COLO668 (cell line): Measurements from ENCODE around the gene BEST3.
"Not testable (repeated sequence)": the region's sequence is repeated elsewhere in the genome, so short reads cannot be mapped to it uniquely, and the experiment has no call there.

Experiments used
- DNase-seq: peaks from one replicate; lab custom pipeline; 2025; ENCODE audit not compliant: unreplicated experiment; lab: John Stamatoyannopoulos, UW

Gene BEST3

DNA sequence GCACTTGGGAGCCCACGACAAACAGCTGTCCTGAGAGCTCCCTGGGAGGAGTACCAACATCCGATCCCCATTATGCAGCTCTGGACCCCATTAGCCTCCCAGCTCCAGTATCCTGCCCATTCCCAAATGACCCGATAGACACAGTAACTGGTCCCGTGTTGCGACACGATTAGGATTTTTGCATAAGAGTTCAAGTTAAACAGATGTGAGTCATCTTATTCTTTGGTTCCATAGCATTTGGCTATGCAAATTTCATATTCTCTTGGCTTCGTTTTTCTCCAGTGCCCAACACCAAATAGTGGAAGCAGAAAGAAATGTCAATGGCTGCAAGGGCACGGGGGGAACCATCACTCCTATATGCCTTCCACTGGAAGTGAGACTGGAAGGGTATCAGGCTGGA, 45.4 kb downstream of the BEST3 start:
- no peak for DNase-seq

GRCh38 chr12:69651922-69652321, 47.2 kb downstream of the BEST3 start:
- no peak for DNase-seq

GRCh38 chr12:69649529-69649928, 49.6 kb downstream of the BEST3 start:
- DNase-seq, result no peak

DNA sequence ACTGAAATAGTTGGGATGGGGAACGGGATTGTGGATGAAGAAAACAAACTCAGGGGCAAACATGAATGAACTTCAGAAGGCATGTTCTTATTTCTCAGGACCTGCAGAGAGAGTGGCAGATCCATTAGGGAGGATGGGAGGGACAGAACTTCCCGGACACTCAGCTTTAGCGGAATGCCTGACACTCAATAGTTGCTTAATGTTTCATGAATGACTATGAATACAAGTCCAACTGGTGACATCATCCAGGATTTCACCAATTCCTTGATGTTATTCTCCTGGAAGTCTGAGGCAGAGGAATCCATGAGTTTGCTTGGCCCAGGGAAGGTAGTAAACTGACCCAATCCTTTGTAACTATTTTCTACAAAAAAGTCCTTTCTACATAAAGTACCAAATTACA, 50.6 kb downstream of the BEST3 start:
- DNase-seq, result no peak

DNA sequence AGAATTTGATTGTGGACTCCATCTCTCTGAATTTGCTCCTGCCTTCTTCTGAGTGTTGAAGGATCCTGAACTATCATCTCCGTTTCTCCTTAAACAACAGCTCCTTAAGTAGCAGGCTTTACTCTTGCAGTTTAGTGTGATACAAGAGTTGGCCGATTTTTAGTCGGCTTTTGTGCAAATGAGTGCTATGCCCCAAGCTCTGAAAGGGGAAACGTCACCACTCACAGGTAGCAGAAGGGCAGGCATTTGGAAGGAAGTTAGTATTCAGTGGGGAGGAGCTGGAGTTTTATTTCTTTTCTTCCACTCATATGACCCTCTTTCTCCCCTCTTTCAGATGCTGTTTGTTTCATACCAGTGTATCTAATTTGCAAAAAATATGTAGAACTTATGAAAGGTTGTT, 51.9 kb downstream of the BEST3 start:
- DNase-seq, result no peak

- no peak for DNase-seq
These were observed 54.1 kb downstream of the BEST3 start for GRCh38 chr12:69645031-69645430.

- no peak for DNase-seq
These were observed 54.6 kb downstream of the BEST3 start for GRCh38 chr12:69644511-69644910.

DNA sequence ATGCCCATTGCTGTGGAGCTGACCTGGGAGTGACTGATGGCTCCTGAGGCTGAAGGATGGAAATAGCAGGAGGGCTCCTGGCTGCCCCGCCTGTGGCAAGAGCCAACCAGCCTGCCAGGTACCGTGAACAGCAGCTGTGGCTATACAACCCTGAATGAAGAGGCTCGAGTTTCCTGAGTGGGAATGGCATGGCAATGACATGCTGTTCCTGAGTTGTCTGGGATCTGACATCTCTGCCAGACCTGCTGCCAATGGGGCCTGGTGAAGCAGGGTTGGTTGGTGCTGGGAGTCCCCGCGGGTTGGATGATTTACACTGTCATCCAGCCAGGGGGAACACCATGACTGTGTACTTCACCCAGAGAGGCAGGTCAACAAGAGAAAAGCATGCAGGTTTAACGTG, 56.6 kb downstream of the BEST3 start:
- no peak for DNase-seq

DNA sequence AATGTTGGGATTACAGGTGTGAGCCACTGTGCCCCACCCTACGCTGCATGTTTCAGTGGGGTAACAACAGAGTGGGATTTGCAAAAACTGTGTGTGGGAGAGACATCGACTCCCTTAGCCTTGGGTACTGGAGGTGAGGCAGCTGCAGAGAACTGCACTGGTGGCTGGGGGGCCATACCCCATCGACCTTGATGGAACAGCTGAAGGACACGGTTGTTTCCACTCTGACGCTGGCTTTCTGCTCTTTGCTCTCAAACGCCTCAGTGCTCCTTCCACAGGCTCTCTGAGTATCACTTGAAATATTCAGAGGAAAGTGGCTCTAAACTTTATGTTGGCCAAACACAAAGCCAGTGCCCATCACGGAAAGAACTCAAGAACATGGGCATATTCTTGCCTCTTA, 57.6 kb downstream of the BEST3 start:
- no peak for DNase-seq

DNA sequence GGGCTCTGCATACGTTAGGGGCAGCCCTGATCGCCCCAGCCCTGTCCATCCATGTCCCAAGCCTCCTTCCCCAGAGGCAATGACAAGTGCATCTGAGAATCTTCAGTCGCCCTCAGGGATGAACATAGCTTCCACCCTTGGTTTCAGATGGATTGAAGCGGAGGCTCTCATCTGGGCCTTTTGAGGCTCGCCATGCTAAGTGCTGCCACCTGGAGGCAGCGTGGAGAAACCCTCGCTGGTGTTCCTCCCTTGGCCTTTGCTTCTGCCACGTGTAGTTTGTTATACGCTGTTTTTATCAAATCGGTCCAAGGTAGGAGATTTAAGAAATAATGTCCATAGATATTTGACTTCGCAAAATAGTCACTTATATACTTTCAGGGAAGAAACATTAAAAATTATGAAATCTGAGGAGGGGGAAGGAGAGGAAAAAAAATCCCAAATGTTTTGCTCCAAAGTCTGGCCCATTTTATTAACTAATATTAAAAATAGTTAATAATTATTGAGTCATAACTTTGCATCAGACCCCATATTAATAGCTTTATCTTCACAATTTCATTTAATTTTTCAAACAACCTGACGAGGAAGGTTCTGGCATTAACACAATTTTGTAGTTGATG, 59.6 kb downstream of the BEST3 start:
- DNase-seq, result peak; percentile 73

DNA sequence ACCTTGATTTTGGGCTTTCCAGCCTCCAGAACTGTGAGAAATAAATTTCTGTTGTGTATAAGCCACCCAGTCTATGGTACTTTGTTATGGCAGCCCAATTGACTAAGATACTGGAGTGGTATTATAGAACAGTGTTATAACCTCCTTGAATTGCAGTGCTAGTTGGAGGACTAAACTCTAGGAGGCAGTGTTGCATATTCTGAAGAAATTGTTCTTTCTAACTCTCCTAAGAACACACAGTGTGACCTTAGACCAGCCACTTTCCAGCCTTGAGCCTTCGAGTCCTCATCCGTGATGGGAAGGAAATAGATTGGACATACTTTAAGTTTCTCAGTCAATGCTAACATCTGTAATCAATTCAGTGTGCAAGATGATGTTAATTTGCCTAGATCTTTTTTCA, 66.0 kb downstream of the BEST3 start:
- DNase-seq, result no peak

GRCh38 chr12:69630191-69630590, 68.9 kb downstream of the BEST3 start:
- DNase-seq, result no peak

GRCh38 chr12:69627501-69627900, 71.6 kb downstream of the BEST3 start:
- DNase-seq, result no peak

GRCh38 chr12:69623970-69624369, 75.1 kb downstream of the BEST3 start:
- DNase-seq, result no peak

GRCh38 chr12:69621551-69621950, 77.6 kb downstream of the BEST3 start:
- no peak for DNase-seq

DNA sequence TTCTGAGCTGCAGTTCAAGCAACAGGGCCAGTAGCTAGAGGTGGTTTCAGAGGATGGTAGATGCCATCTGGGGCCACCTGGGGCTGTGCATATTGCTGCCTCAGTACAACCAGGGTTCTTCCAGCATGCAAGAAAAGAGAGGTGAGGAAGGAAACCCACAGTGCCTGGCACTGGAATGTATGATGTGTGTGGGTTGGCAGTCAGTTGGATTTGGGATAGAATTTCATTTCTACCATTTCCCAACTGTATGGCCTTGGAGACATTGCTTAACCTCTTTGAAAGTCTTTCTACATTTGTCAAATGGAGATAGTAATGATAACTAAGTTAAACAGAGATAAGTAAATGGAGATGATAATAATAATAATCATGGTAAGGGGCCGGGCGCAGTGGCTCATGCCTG, 78.2 kb downstream of the BEST3 start:
- DNase-seq, result no peak

DNA sequence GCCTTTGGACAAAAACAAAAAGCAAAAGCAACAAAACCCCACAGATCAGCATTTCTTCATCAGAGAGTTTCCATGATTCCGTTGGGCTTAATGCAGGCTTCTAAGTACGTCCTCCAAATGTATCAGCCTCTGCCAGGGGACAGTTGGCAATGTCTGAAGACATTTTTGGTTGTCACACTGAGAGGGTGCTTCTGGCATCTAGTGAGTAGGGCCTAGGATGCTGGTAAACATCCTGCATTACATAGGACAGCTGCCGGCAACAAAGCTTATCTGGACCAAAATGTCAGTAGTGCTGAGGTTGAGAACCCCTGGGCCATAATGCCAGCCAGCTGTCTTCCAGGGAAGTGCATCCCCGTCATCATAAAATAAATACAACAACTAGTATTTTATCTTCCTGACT, 79.0 kb downstream of the BEST3 start:
- DNase-seq, result no peak

GRCh38 chr12:69619050-69619449, 80.1 kb downstream of the BEST3 start:
- no peak for DNase-seq

- no peak for DNase-seq
These were observed 83.1 kb downstream of the BEST3 start for GRCh38 chr12:69616025-69616424.

DNA sequence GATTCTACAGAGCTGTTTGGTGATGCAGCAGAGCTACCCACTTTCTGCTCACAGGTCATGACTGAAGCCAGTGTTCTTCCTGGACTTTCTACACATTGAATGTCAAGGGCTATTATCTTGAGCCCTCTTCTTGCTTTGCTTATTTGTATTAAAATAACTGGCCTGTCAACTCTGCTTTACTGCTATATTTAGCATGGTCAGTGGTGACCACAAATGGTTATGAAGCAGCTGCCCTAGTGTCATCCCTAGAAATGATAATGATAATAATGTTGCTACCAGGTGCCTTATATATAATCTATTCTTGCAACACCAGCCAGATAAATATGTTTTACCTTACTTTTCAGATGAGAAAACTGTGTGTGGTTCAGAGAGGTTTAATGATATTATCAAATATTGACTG, 85.8 kb downstream of the BEST3 start:
- no peak for DNase-seq

- no peak for DNase-seq
These were observed 88.4 kb downstream of the BEST3 start, which contains the start of gene LRRC10 for GRCh38 chr12:69610729-69611128. TSS of gene LRRC10 (minus strand) at chr12:69610907. CDS start at chr12:69610838, 69 bp downstream.

- DNase-seq, result no peak
These were observed 89.0 kb downstream of the BEST3 start for GRCh38 chr12:69610126-69610525.

DNA sequence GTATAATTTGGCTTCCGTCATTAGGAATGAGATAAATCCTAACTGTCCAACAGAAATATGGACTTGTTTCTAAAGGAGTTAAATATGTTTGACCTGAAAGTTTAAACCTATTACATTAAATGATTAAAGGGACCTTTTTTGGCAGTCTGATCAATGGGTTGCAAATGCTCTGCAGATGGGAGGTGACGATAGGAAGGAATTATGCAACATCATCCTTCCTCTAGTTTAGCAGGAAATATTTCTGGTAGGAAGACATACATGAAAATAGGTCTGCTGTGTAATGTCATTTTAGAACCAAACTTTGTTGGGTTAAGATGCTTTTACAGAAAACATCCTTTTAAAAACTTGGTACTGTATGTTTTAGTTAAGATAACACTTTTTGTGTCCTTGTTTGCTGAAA, 91.0 kb downstream of the BEST3 start:
- DNase-seq, result no peak

DNA sequence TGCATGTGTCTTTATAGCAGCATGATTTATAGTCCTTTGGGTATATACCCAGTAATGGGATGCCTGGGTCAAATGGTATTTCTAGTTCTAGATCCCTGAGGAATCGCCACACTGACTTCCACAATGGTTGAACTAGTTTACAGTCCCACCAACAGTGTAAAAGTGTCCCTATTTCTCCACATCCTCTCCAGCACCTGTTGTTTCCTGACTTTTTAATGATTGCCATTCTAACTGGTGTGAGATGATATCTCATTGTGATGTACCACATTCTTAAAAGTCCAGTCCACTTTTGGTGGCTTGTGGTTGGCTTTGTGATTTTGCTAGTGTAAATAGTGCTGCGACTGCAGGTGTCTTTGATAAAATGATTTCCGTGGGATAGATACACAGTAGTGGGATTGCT, 94.8 kb downstream of the BEST3 start:
- DNase-seq, result not testable (repeated sequence)
